Dedifferentiated amniotic fluid mesenchymal stem cell (primary cell): ENCODE measurements around the gene REV1.

ENCODE experiments used
- DNase-seq: peaks from one replicate; pipeline ENCODE4 v3.0.0-alpha.2; 2016; ENCODE audit errors: extremely low spot score

Gene REV1

DNA sequence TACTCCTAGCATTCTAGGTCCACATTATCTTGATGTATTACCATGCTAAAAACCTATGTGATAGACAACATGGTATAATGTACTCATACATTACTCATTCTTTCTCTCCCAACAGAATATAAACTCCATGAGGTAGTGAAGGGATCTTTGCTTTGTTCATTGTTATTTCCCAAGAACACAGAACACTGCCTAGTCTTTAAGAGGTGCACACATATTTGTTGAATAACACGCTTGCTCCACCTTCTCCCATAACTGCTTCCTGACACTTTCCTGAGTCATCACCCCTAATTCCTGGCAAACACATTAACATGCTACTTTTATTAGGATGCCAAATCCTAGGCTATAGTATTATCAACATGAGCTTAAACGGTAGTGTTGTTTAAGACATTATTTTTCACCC lies 41.3 kb downstream of the REV1 start:
- no peak for DNase-seq

DNA sequence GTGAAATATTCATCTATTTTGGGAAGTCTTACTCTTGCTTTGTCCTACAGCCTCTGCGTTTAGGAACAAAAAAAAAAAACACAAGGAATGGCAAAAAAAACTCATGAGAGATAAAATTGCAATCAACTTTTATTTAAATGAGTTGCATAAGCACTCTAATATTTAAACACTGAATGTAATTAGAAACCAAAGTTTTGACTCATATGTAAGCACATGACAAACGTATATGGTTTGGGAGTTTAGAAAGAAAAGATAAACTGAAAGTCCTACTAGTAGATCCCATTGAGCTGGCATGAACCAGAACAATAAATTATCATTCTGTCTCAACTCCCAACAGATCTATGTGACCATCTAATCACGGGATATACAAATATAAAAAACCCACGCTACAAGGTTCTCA lies 44.8 kb downstream of the REV1 start:
- DNase-seq = no peak

- no peak for DNase-seq
Observed at GRCh38 chr2:99444222-99444621, 45.6 kb downstream of the REV1 start.

GRCh38 chr2:99442837-99443236 lies 47.0 kb downstream of the REV1 start:
- DNase-seq = no peak

GRCh38 chr2:99439971-99440505 lies 49.8 kb downstream of the REV1 start:
- no peak for DNase-seq

DNA sequence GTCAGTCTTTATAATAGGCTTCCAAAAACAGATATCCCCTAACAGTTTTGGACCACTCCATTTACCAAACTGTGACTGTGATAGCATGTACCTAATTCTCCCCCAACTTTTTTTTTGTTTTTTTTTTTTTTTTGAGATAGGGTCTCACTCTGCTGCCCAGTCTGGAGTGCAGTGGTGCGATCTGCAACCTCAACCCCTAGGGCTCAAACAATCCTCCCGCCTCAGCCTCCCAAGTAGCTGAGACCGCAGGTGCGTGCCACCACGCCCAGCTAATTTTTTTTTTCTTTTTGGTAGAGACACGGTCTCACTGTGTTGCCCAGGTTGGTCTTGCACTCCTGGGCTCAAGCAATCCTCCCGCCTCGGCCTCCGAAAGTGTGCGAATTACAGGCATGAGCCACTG lies 52.9 kb downstream of the REV1 start:
- no peak for DNase-seq

GRCh38 chr2:99433340-99433739 lies 56.5 kb downstream of the REV1 start:
- DNase-seq = no peak

GRCh38 chr2:99431587-99432275 lies 58.1 kb downstream of the REV1 start:
- no peak for DNase-seq

DNA sequence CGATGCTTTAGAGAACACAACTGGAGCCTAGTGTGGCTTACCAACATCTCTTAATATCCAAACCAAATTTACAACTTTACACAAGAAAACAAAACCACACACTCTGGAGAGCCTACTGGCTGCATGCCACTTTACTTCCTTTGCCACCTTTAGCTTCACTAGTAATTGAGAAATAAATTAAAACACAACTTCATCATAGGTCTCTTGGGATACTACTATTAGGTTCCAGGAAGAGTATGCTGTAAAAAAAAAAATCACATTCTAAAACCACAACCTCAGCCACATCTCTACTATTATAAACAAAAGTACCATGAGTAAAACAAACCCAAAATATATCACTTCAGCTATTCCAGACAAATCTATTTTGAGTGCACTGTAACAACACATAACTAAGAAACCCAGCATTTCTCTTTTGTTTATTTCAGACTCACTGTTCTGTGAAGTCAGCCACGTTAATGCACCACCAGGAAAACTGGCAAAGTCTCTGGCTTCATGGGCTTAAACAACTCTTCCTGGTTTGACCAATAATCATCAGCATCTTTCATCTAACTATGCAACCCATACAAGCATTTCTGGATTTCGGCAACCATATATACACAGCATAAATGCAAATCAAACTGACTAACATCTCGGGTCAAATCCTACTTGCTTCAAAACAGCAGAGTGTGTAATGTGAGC lies 59.1 kb downstream of the REV1 start:
- DNase-seq = peak; percentile 70

GRCh38 chr2:99425022-99425421 lies 64.8 kb downstream of the REV1 start:
- peak; percentile 40 for DNase-seq

DNA sequence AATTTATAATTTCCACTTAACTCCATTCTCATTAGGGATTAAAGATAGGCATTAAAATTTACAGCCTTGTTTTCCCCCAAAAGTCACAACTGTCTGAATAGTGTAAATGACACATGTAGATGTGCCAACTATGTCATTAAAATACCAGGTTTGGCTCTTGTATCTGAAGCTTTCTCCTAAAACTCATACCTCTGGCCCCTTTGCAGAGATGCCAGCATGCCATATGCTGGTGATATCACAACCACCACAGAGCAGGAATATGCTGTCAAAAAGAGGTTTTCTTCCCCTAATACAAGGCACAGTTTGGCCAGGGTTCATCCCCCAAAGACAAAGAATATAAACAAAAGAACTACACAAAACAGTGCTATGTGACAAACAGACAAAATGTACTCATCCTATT lies 65.4 kb downstream of the REV1 start:
- DNase-seq = no peak

DNA sequence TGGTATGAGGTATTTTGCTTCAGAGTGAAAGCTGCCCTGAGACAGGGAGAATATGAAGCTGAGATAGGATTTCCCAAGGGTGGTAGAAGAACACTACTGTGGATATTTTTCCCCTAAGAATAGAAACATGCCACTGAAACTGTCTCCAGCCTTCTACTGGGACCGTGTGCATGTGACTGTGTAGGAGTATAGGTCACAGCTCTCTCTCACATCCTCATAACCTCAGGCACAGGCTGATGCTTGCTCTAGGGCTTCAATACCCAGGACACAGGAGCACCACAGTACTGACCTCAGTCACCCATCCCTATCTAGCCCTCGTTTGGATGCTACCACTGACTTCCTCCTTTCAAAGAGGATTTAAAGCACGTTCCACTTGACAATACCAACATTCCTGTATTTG lies 67.2 kb downstream of the REV1 start:
- no peak for DNase-seq

DNA sequence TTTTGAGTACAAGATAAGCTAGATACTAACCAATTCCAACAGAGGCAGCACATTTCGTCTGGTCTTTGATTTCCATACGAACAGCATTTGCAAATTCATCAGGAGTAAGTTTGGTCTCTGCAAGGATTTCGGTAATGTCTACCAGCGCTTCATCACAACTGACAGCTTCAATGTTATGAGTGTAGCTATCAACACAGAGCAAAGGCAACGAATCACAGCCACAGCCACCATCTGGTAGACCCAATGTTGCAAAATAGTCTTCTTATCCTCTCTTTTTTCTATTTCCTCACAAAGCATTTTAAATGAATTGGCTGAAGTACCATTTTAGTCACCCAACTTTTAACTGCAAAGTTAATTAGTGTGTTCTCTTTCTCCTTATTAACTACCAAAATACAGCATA lies 68.3 kb downstream of the REV1 start:
- DNase-seq = no peak

- DNase-seq = no peak
Observed at GRCh38 chr2:99420751-99421299, 69.0 kb downstream of the REV1 start.

DNA sequence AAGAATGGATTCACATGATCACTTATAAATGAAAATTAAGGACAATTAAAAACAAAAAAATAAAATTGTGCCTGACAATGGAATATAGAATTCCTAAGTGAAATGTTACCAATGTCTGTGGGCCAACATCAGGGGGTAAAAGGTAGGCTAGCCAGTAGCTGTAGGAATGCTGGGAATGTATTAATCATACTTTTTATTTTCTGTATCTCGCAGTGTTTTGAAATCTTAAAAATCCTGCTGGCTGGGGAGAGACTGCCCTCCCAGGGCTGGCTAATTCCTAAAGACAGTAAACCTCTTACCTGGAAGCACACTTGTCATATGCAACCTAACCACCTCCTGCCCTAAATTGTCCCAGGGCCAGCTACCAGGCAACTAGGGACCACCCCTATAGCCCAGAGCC lies 69.8 kb downstream of the REV1 start:
- DNase-seq = no peak

DNA sequence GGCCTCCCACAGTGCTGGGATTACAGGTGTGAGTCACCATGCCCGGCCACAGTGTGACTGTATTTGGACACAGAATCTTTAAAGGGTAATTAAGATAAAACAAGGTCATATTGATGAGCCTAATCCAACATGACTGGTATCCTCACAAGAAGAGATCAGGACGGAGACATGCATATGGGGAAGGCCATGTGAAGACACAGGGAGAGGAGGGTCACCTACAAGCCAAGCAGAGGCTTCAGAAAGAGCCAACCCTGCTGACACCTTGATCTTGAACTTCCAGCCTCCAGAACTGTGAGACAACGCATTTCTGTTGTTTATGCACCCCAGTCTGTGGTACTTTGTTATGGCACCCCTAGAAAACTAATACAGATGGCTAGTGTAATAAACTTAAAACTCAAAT lies 72.4 kb downstream of the REV1 start:
- no peak for DNase-seq

GRCh38 chr2:99414566-99414965 lies 75.3 kb downstream of the REV1 start:
- DNase-seq = no peak

GRCh38 chr2:99410276-99410675 lies 79.5 kb downstream of the REV1 start:
- DNase-seq = no peak

GRCh38 chr2:99406137-99406536 lies 83.7 kb downstream of the REV1 start:
- no peak for DNase-seq

- DNase-seq = no peak
Observed at GRCh38 chr2:99404797-99405669, 84.8 kb downstream of the REV1 start.

DNA sequence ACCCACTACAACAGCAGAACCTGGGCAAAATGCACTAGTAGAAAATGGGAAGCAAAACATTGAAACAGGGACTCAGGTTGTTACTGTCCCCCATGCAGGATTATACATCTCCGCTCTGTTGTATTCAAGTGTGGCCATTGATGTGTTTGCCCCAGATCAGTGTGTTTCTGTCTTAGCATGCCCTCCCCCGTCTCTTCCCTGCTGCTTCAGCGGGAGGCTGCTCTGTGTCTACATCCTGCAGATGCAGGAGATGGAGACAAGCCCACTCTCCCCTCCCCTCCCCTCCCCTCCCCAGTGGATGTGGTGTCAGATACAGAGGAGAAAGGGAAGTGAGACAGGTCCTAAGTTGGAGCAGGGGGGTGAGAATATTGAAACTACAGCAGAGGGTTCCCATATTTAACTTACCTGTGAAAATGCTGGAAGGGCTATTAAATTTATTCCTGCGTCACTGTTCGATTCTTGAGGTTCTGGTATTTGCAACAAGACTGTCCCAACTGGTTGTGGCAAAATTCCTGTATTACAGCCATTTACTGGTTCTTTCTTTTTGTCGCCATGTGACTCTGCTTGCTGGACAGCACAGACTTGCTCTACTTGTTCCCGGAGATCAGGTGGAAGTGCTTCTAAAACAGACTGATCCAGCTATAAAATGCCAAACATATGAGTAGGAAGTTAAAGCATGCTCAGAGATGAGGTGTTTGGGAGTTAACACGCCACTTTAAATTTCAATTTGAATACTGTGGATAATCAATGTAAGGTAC lies 85.6 kb downstream of the REV1 start:
- DNase-seq = no peak
